WTC11 (cell line): ENCODE results near the gene CACNA2D1.

Experiments used
- CTCF ChIP-seq: fragments of 200-600 bp; IDR thresholded peaks from 2 replicates; pipeline ENCODE4 v1.8.0; 2022; ENCODE audit warnings: antibody characterized with exemption
- NFATC4 ChIP-seq: fragments of 250-450 bp; sonication (Bioruptor Pico); IDR thresholded peaks from 2 replicates; pipeline ENCODE4 v1.9.0; 2021; ENCODE audit warnings: mild to moderate bottlenecking

- TF ChIP-seq CTCF (no peak), NFATC4 (CRISPR knock-in tag) (no peak)
Observed at GRCh38 chr7:82010416-82010815, 433.2 kb downstream of the CACNA2D1 start.
